A673 (cell line): Measurements from ENCODE around the gene CACNA2D1. TPM values are rescaled to one million over a fixed set of nuclear protein-coding genes. Genes with fewer than 3 reads are reported as not detected.

Source experiments
- BruUV-seq: library from RNA; stranded (reverse); fragments of 400-500 nt; replicated peaks from 2 replicates; lab custom pipeline; 2021; lab: Mats Ljungman, UMichigan
- CTCF ChIA-PET: fragments of 300-600 bp; sonication (Branson Sonifier 250); formaldehyde crosslinking; loops from one replicate; lab custom pipeline; 2022; ENCODE audit warnings: antibody characterized with exemption; lab: Charles Lee
- POLR2A ChIA-PET: fragments of 300-600 bp; sonication (Branson Sonifier 250); formaldehyde crosslinking; loops from one replicate; lab custom pipeline; 2022; ENCODE audit warnings: antibody characterized with exemption; ENCODE audit not compliant: low non-redundant PET; lab: Charles Lee
- DNase-seq: peaks from one replicate; pipeline ENCODE4 v3.0.0-alpha.2; 2015; ENCODE audit warnings: low spot score
- H3K27ac ChIP-seq: fragments of 200-600 bp; sonication (generic); 2 replicates; pipeline ENCODE4 v1.5.1; 2016; ENCODE audit warnings: mixed run types, low read depth, mild to moderate bottlenecking, mixed read lengths, antibody characterized with exemption, low read length; ENCODE audit not compliant: poor library complexity, severe bottlenecking
- H3K27me3 ChIP-seq: fragments of 200-600 bp; sonication (generic); replicated peaks from 2 replicates; pipeline ENCODE4 v1.6.1; 2017; ENCODE audit warnings: mixed run types, low read depth, mild to moderate bottlenecking, mixed read lengths, antibody characterized with exemption, low read length; ENCODE audit not compliant: insufficient read depth, poor library complexity
- H3K36me3 ChIP-seq: fragments of 200-600 bp; sonication (generic); 2 replicates; pipeline ENCODE4 v1.6.1; 2016; ENCODE audit warnings: mixed run types, mild to moderate bottlenecking, mixed read lengths, antibody characterized with exemption, low read length; ENCODE audit not compliant: insufficient read depth, poor library complexity, severe bottlenecking
- H3K4me1 ChIP-seq: fragments of 200-600 bp; sonication (generic); 2 replicates; pipeline ENCODE4 v1.6.1; 2017; ENCODE audit warnings: mixed run types, mild to moderate bottlenecking, mixed read lengths, antibody characterized with exemption, low read length; ENCODE audit not compliant: insufficient read depth, poor library complexity, severe bottlenecking
- H3K4me3 ChIP-seq: fragments of 200-600 bp; sonication (generic); 2 replicates; pipeline ENCODE4 v1.5.1; 2016; ENCODE audit warnings: low read depth, mixed run types, mild to moderate bottlenecking, mixed read lengths, low read length; ENCODE audit not compliant: poor library complexity, severe bottlenecking
- H3K9me3 ChIP-seq: fragments of 200-600 bp; sonication (generic); 2 replicates; pipeline ENCODE4 v1.6.1; 2016; ENCODE audit warnings: mixed run types, low read depth, mild to moderate bottlenecking, mixed read lengths, antibody characterized with exemption, low read length; ENCODE audit not compliant: poor library complexity, severe bottlenecking
- EZH2 ChIP-seq: fragments of 200-600 bp; sonication (generic); IDR thresholded peaks from 2 replicates; pipeline ENCODE4 v1.6.1; 2017; ENCODE audit warnings: borderline replicate concordance, low read depth, mild to moderate bottlenecking, mixed read lengths, antibody characterized with exemption, low read length; ENCODE audit not compliant: poor library complexity, severe bottlenecking
- intact Hi-C: fragments of 100-400 bp; cut with micrococcal nuclease; formaldehyde crosslinking; loops from one replicate; pipeline ENCODE4 v1.10.0; 2022; ENCODE audit not compliant: unreplicated experiment
- total RNA-seq: library from RNA; stranded (reverse); gene quantifications from 2 replicates; pipeline ENCODE4 v1.2.3, GENCODE V29; 2021
- TF ChIP-seq, protein P1 (sequence below): fragments of 300-800, 200-600 bp; sonication (generic); conservative IDR thresholded peaks from 2 replicates; pipeline ENCODE4 v1.5.1; 2017; ENCODE audit warnings: low read depth, mild to moderate bottlenecking, antibody characterized with exemption, low read length, moderate library complexity, mixed read lengths

Gene CACNA2D1
- total RNA-seq, 1 experiment from 2014 or later, result 49.1 TPM

DNA sequence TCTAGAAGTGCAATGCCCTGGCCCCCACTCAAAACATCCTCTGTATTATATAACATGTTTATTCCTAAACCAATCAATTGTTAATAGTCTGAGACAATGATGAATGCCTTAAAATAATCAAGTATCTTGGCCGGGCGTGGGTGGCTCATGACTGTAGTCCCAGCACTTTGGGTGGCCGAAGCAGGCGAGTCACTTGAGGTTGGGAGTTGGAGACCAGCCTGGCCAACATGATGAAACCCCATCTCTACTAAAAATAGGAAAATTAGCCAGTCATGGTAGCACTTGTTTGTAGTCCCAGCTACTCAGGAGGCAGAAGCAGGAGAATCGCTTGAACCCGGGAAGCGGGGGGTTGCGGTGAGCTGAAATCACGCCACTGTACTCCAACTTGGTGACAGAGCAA, 29.4 kb upstream of the CACNA2D1 start:
- ChIA-PET CTCF (no interaction called here), POLR2A (interaction anchor here (0.7 kb wide), 1 partner anchor 11 kb away, joined by 6 read pairs; no protein-coding TSS in a partner anchor)
- Histone ChIP-seq H3K9me3 (no peaks in the 10 kb centered on the region), H3K4me3 (no peak overlapping the region), H3K27me3 (no peaks in the 10 kb centered on the region), H3K4me1 (no peaks in the 10 kb centered on the region), H3K36me3 (no peaks in the 10 kb centered on the region), H3K27ac (no peak overlapping the region)
- intact Hi-C loops, result no loop called here
- TF ChIP-seq, protein P1, sequence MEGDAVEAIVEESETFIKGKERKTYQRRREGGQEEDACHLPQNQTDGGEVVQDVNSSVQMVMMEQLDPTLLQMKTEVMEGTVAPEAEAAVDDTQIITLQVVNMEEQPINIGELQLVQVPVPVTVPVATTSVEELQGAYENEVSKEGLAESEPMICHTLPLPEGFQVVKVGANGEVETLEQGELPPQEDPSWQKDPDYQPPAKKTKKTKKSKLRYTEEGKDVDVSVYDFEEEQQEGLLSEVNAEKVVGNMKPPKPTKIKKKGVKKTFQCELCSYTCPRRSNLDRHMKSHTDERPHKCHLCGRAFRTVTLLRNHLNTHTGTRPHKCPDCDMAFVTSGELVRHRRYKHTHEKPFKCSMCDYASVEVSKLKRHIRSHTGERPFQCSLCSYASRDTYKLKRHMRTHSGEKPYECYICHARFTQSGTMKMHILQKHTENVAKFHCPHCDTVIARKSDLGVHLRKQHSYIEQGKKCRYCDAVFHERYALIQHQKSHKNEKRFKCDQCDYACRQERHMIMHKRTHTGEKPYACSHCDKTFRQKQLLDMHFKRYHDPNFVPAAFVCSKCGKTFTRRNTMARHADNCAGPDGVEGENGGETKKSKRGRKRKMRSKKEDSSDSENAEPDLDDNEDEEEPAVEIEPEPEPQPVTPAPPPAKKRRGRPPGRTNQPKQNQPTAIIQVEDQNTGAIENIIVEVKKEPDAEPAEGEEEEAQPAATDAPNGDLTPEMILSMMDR, result no peak
- no TSS peak for BruUV-seq
- no peak for DNase-seq

DNA sequence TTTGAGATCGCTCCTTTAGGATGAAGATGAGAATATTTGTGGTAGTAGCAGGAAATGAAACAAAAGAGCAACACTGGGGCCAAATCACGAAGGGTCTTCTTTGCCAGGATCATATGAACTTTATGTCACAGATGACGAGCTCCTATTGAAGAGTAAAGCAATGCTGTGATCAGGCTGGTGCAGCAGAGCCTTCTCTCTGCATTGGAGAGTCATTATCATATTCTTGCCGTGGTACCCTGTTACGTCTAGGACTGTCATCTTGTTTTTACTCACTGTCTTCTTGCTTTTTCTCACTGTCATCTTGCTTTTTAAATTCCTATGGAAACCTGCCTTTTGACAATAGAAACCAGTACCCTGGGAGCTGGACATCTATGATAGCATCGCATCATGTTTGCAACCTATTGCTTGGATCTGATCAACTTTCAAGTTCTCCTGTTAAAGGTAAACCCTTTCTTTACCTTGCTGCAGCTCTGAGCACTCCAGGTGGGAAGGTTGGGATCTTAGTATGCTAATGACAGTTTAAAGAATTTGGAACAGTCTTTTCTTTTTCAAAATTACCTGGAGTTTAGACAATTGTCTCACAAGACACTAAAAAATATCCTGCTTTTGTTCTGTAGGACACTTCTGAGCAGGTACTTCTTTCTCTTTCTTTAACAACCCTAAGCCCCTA, 27.9 kb upstream of the CACNA2D1 start:
- no peak for DNase-seq
- no TSS peak for BruUV-seq
- H3K4me3 ChIP-seq, result no peak overlapping the region
- H3K4me1 ChIP-seq, result no peaks in the 10 kb centered on the region
- no peaks in the 10 kb centered on the region for H3K27me3 ChIP-seq
- intact Hi-C loops, result no loop called here
- no peaks in the 10 kb centered on the region for H3K36me3 ChIP-seq
- ChIA-PET CTCF (no interaction called here), POLR2A (no interaction called here)
- TF ChIP-seq, protein P1, result no peak
- TF ChIP-seq EZH2, result no peak
- no peak overlapping the region for H3K27ac ChIP-seq
- no peaks in the 10 kb centered on the region for H3K9me3 ChIP-seq

DNA sequence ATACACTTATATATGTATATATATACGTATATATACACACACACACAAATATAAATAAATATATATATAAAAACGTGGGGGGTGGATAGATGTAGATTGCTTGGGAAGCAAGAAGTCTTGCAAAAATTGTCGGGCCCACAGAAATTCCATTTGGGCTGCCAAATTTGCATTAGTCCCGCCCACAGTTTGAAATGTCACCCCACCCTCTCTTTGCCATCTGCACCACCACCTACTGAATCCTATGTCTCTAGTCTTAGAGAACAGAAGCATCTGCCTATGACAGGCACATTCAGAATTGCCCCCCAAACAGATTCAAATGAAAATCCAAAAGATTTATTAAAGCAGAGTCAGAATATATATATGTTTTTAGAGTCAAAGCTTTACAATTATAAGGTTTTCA, 25.6 kb upstream of the CACNA2D1 start:
- intact Hi-C loops, result no loop called here
- no TSS peak for BruUV-seq
- ChIA-PET POLR2A (no interaction called here), CTCF (no interaction called here)
- H3K36me3 ChIP-seq, result no peaks in the 10 kb centered on the region
- no peak overlapping the region for H3K27ac ChIP-seq
- H3K4me3 ChIP-seq, result no peak overlapping the region
- H3K9me3 ChIP-seq, result no peaks in the 10 kb centered on the region
- no peak for DNase-seq
- no peaks in the 10 kb centered on the region for H3K4me1 ChIP-seq
- H3K27me3 ChIP-seq, result no peaks in the 10 kb centered on the region
- TF ChIP-seq EZH2, result no peak
- TF ChIP-seq, protein P1, result no peak
